CD4-positive, alpha-beta T cell treated with Interleukin-17A for 4 hours (primary cell): ENCODE measurements around the gene ARGLU1.
A peak's percentile ranks its signal among the peaks of the same experiment; 100 is the strongest.
"Not testable (repeated sequence)": the region's sequence is repeated elsewhere in the genome, so short reads cannot be mapped to it uniquely, and the experiment has no call there.

Experiments
- DNase-seq: peaks from one replicate; pipeline ENCODE4 v3.0.0-alpha.2; 2020; ENCODE audit warnings: mixed read lengths

Gene ARGLU1, protein sequence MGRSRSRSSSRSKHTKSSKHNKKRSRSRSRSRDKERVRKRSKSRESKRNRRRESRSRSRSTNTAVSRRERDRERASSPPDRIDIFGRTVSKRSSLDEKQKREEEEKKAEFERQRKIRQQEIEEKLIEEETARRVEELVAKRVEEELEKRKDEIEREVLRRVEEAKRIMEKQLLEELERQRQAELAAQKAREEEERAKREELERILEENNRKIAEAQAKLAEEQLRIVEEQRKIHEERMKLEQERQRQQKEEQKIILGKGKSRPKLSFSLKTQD

GRCh38 chr13:106567474-106568298, at the start of gene ARGLU1:
Gene ARGLU1 (minus strand): TSS chr13:106568137. CDS start chr13:106567919, 218 bp downstream.
- peak; percentile 96 for DNase-seq

GRCh38 chr13:106617561-106617960, 49.6 kb upstream of the ARGLU1 start:
- no peak for DNase-seq

DNA sequence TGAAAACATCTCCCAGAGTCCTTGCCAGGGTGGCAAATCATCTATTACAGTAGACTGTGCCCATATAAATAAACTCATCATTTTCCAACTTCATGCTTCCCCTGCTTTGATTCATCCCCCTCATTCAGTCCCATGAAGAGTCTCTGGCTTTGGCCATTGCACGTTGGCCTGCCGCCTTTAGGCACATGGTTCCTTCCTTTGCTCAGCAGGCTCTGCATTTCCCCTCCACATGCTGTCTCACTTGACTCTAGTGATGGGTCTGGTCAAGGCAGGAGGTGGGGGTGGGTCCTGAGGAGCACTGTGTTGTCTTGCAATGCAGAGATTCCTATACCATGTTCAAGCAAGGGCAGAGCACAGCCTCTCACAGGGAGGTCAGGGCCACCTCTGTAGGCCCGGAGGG, 48.8 kb upstream of the ARGLU1 start:
- no peak for DNase-seq

GRCh38 chr13:106614874-106615273, 46.9 kb upstream of the ARGLU1 start:
- DNase-seq, result no peak

DNA sequence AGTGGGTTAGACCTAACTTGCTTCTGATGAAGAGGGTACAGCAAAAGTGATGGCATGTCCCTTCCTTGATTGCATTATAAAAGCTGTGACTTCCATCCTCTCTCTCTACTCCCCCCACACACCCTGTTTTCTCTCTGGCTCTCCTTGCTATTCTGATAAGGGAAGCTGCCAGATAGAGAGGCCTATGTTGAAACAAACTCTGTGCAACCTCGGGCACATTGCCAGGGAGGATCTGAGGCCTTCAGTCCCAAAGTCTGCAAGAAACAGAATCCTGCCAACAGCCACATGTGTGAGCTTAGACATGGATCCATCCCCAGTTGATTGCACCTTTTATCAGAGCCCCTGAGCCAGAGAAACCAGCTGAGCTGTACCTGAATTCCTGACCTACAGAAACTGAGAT, 44.8 kb upstream of the ARGLU1 start:
- DNase-seq, result no peak

DNA sequence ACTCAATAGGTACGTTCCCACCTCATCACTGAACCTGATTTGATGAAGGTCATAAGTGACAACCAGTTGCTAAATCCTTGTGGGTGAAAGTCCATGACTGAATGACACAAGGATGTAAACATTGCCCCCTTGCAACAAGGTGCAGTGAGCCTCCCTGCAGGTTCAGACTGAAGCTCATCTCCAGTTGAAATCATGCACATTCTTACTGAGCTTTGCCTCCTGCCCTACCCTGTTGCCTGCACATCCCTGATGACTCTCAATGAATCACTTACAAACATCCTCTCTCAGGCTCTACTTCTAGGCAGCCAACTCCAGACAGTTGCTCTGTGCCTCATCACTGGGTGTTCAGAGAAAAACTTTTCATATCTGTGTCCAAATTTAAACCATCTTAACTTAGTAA, 42.5 kb upstream of the ARGLU1 start:
- no peak for DNase-seq

- DNase-seq, result no peak
These were observed 41.2 kb upstream of the ARGLU1 start for GRCh38 chr13:106609116-106609515.

DNA sequence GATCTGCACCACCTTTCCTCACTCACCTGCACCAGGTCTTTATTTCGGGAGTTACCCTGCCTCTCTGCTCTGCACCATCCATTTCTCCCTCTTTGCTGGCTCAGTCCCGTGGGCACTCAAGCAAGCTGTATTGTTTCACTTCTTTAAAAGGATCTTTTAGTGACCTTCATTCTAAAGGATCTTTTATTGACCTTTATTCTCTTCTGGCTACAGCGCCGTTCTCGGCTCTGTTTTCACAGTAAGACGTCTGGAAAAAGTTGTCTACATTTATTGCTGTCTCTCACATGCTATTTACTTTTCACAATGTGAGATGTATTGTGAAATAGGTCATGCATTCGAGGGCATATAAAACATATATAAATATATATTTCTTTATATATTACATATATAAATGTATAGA, 35.6 kb upstream of the ARGLU1 start:
- no peak for DNase-seq

- DNase-seq, result no peak
These were observed 34.2 kb upstream of the ARGLU1 start for GRCh38 chr13:106602178-106602577.

GRCh38 chr13:106601489-106601888, 33.6 kb upstream of the ARGLU1 start:
- DNase-seq, result no peak

DNA sequence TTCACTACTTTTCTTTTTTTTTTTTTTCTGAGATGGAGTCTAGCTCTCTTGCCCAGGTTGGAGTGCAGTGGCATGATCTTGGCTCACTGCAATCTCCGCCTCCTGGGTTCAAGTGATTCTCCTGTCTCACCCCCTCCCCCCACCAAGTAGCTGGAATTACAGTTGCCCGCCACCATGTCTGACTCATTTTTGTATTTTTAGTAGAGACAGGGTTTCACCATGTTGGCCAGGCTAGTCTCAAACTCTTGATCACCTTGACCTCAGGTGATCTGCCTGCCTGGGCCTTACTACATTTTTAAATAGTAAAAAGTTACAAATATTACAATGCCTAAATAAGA, 32.8 kb upstream of the ARGLU1 start:
- DNase-seq, result not testable (repeated sequence)

- peak; percentile 15 for DNase-seq
These were observed 32.2 kb upstream of the ARGLU1 start for GRCh38 chr13:106599875-106600797.

DNA sequence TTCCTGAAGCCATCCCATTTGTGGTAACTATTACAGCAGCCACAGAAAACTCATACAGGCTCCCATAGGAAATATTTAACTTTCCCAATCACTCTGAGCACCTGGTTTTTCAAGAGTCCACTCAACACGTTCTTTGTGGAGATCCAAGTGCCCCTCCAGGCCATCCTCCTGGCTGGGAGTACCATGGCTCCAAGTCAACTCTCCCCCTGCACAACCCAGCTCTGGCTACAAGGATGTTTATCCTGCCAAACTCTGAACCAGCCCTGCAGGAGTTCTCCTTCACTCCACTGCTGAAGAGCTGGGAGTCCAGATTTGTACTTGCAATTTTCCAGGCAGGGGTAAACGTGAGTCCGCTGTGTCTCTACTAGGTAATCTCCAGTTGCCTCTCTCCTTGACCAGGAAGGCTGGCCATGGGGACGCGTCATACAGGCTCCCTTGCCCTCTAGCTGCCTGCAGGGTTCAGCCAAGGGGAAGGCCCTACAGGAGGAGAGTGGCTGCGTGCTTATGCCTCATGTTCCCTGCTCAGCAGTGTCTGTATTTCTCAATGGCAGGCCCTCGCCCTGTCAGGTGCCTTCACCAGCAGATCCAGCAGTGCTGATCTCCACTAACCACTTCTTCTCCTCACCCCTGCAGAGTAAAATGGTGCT, 29.9 kb upstream of the ARGLU1 start:
- no peak for DNase-seq

DNA sequence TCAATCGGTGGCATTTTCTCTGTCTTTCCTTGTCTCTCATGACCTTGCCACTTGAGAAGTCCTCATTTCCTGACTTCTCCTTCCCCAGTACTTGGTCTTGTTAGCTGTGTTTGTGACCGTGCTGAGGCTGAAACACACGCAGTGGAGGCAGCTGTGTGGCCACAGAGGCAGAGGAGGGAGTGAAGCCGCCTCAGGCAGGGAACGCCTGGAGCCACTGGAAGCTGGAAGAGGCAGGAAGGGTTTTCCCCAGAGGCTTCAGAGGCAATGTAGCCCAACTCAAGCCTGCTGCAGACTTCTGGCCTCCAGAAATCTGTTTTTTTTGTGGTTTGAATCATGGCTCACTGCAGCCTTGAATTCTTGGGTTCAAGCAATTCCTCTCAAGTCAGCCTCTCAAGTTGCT, 29.2 kb upstream of the ARGLU1 start:
- no peak for DNase-seq

DNA sequence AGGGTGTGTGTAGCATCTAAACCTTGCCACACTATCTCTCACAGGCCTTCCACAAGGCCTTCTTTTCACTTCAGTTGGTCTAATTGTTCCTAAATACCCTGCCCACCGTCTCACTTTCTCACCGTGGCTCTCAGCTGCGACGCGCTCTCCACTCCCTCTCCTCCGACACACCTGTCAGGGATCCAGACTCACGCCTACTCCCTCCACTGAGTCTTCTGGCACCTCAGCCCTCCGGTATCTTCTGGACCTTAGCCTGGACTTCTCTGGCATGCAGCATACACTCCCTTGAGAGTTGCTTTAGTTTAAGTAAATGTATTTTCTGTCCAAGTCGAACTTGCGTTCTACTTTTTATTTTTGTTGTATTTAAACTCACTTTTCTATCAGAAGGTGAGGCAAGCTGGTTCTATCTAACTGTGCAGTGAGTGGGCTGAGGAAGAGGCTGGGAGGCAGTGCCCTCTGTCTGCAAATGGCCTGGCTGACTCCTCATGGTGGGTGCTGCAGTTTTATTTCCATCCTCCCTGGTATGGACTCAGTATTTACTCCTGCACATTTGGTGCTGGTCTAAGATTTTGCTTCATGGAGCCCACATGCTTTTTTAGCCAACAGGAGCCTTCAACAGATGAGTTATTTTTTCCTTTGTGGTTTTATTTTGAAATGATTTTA, 28.5 kb upstream of the ARGLU1 start:
- no peak for DNase-seq

DNA sequence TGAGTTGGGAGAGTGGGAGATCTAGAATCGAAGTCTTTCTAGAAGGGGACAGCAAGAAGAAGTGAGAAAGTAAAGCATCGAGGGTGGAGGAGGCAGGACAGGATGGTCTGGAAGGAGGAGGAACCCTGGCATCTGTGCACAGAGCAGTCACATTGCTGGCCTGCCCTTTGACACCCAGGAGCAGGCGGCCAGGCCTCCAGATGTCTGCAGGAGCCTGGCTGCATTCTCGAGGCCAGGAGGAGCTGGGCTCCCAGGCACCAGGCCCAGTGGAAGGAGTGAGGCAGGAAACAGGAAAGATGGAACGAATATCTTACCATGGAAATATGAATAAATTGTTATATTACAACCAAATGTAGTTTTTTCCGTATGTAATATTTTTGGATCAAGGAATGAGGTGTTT, 27.7 kb upstream of the ARGLU1 start:
- DNase-seq, result no peak

DNA sequence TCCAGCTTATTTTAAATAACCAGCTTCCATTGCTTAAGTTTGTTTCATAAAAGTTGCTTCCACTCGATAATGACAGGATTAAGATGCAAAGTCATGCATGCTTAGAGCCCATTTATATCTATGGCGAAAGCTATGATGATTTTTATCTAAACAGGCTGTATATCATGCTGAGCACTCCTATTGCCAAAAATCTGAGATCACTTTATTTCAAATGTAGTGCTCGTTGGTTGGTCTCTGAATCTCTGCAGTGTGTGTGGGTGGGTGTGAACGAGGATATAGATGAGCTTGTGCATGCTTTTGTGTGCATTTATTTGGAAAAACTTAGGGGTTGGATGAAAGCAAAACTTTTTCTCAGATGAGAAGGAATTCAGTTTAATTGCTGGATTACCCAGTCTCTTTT, 27.0 kb upstream of the ARGLU1 start:
- DNase-seq, result no peak

DNA sequence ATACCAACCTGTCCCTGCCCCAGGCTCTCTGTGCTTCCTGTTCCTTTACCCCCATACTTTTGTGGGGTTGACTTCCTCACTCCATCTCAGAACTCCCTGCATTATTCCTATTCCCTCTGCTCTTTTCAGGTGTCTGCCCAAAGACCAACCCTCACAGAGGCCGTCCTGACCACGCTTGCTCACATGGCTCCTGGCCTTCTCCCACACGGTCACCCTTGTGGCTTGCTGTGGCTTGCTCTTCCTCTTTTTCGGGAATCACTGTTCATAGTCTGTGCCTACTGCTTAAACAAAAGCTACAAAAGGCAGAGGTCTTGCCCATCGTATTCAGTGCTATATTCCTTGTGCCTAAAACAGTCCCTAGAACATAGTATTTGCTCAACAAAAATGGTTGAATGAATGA, 25.2 kb upstream of the ARGLU1 start:
- DNase-seq, result no peak

DNA sequence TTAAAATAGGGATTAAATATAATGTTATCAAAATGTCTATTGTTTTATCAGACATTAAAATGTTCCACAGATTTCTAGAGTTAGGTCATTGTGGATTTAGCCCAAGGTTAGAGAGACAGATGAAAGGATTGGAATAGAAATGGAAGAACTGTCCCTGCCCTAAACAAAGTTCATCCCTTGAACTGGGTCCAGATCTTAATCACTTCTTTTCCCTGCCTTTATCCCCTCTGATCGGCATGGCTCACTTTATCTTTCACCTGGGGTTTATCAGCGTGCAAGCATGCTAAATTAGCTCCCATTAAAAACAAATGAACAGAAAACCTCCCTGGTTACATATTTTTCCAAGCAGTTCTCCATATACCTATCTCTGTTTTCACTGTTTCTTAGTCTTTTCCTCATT, 23.4 kb upstream of the ARGLU1 start:
- no peak for DNase-seq

DNA sequence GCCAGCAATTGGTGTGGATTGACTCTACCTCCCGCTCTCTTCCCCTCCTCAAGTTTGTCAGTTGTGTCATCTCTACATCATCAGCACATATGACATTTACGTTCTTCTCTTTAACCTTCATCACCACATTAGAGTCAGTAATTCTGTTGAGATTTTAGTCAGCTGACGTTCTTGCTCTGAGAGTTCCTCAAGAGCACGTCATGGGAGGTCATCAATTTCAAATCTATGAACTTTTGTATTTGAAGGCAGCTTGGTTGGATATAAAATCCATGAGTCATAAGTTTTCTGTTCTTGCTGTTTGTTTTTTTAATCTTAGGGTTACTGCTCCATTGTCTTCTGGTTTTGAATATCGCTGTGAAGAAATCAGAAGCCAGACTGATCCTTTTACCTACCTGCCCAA, 21.8 kb upstream of the ARGLU1 start:
- DNase-seq, result no peak

DNA sequence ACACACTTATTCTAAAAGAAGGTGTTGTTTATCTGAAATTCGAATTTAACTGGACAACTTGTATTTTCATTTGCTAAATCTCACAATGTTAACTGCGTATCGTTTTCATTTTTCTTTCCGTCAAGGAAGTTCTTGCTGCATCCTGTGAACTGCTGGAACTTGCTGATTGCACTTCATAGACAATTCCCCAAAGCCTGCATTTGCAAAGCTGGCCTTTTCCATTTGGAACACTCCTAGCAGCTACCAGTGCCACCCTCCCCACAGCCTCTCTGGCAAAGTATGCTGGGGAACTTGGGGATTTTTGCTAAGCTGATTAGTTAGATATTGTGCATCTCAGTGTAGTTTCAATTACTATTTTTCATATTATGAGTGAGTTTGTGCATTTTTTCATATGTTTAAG, 20.4 kb upstream of the ARGLU1 start:
- DNase-seq, result no peak

GRCh38 chr13:106587787-106588186, 19.9 kb upstream of the ARGLU1 start:
- DNase-seq, result no peak
